HG03439 (cell line): ENCODE measurements around the gene SULT4A1.

Experiments
- ATAC-seq: cut with Tn5 transposase; IDR thresholded peaks from one replicate; pipeline ENCODE4 v1.9.1; 2021; ENCODE audit warnings: mild to moderate bottlenecking, moderate library complexity; ENCODE audit not compliant: unreplicated experiment

The SULT4A1 gene

GRCh38 chr22:43814264-43814663 is 48.0 kb downstream of the SULT4A1 start:
- no peak for ATAC-seq

GRCh38 chr22:43812890-43813289 is 49.4 kb downstream of the SULT4A1 start:
- ATAC-seq = no peak

DNA sequence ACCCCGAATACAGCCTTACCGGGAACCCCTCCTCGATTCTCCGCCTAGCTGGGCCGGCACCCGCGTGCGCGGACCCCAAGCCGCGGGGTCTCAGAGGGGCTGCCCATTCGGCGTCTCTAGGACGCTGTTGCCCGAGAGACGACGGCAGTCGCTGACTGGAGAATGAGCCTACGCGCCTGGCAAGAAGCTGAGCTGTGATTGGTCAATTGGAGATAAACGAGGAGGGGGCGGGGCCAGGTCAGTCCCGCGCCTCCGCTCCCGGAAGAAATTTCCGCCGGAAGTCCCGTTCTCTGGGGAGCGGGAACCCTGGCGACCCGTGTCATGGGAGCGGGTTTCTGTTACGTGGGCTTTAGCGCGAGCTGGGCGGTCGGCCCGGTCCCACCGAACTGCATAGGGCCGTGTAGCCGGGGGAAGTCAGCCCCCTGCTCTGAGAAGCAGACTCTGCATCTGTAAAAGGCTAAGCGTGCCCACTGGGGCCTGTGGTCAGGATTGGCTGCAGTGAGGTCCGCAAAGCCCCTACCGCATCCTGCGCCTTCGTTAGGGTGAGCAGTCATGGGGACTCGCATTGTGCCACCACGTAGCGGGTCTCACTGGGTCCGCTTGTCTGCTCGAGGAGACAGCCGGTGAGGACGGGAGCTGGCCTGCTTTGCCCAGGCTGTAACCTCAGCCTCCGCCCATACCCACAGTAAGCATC is 50.0 kb downstream of the SULT4A1 start, which contains the start of gene EFCAB6:
EFCAB6 (minus strand) TSS at position 157 of the 694 bp plus-strand sequence. CDS start 29,987 bp downstream, outside the sequence.
- ATAC-seq = peak; percentile 85

DNA sequence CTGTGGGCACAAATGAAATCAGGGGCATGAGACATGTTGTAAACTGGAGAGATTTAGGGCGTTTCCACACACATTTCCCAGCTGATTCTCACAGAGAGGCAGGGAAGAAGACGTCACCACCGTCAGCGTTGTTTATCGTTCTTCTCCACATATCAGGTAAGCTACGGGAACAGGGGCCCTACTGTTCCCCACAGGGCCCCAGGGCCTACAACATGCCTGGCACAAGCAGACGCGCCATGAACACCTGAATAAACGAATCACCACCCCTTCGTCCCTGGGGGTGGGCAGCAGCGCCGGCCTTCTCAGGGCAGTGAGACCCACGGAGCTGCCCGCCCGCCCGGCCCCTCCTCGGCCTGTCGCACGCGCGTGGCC is 50.5 kb downstream of the SULT4A1 start:
- no peak for ATAC-seq

DNA sequence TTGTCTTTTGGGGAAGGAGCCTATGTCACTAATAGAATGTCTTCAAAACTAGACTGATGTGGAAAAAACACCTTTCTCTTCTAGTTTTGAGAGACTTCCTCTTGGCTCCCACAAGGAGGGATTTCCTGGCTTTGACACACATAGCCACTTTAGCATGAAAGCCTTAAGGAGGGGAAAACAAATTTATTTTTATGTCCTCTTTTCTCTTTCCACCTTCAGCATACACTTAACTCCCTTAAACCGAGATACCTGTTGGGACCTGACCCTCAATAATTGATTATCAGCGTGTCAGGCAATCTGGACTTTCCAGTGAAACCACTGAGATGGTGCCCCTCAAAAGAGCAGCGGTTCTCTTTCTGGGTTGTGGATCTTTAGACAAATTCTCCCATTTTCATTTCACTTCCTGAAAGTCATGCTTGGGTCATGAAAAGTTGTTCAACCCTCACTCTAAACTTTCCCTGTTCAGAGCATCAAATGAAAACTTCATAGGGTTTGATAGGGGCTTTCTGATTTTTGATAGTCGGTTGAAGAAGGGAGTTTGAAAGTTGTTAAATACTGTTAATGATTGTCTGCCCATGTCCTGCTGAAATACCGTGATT is 59.3 kb downstream of the SULT4A1 start:
- ATAC-seq = no peak

GRCh38 chr22:43800970-43801369 is 61.3 kb downstream of the SULT4A1 start:
- no peak for ATAC-seq

DNA sequence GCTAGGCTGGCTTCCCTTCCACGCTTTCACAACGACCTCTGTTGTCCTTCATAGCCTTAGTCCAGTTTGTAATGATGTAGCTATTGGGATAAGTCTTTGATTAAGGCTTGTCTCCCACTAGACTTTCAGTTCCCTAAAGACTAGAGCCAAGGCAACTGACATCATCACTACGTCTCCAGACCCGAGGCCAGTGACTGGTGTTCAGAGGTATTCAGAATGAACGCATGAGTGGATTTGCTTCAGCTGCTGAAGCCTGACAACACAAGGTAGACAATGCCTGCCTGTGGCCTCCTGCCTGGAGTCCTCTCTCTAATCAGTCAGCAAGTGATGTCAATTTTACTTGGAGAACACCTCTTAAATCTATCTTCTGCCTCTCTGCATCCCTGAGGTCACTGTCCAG is 63.8 kb downstream of the SULT4A1 start:
- no peak for ATAC-seq

DNA sequence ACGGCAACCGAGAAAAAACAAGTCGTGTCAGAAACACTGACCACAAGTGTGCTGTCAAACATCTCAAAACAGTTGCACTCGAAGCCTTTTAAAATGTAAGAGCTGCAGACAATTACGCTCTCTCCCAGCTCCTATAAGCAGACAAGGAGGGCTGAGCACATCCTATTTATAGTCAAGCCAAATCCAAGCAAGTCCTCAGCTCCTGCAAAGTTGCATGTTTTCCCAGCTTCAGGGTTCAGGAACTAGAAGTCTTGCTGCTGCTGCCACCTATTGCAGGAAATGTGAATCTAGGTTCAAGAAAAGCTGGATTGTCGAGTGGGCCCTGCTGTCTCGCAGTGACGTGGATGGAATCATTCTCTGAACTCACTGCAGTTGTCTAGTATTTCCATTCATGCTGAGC is 65.7 kb downstream of the SULT4A1 start:
- no peak for ATAC-seq

- ATAC-seq = no peak
Measured at GRCh38 chr22:43795320-43795719, 67.0 kb downstream of the SULT4A1 start.

DNA sequence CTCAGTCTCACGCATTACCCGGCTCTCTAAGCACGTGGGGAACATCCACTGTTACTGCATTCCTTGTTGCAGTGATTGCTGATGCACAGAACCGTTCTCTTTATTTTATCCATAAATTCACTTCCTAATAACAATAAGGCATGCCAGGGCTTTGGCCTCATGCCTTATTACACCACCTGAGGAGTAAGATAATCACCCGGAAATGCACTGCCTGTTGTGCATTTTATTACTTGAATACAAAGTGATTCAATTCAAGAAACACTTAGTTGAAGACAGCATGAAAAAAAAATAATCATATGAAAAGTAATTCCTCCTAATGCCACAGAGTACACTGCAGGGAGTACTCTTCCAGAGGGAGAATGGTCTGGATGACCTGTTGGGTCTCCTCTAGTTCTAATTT is 69.4 kb downstream of the SULT4A1 start:
- ATAC-seq = no peak

DNA sequence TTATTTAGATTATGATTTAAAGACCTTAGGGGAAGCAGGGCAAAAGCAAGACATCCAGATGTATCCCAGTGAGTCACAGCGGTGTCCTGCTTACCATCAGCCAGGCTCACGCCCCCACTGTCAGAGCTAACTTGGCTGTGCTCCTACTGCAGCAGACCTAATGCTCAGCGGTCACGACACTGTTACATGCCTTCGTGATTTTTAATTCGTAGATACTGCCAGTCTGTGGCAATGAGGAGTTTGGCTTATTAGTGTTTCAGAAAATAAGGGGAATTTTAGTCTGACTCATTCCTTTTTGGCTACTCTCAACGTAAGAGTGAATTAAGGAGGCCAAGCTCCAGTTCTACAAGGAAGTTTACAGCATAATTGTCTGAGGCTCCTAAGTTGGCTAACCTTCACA is 72.9 kb downstream of the SULT4A1 start:
- no peak for ATAC-seq

GRCh38 chr22:43783777-43784176 is 78.5 kb downstream of the SULT4A1 start:
- ATAC-seq = no peak

- ATAC-seq = no peak
Measured at GRCh38 chr22:43782448-43782847, 79.9 kb downstream of the SULT4A1 start.

- no peak for ATAC-seq
Measured at GRCh38 chr22:43777286-43777685, 85.0 kb downstream of the SULT4A1 start.

DNA sequence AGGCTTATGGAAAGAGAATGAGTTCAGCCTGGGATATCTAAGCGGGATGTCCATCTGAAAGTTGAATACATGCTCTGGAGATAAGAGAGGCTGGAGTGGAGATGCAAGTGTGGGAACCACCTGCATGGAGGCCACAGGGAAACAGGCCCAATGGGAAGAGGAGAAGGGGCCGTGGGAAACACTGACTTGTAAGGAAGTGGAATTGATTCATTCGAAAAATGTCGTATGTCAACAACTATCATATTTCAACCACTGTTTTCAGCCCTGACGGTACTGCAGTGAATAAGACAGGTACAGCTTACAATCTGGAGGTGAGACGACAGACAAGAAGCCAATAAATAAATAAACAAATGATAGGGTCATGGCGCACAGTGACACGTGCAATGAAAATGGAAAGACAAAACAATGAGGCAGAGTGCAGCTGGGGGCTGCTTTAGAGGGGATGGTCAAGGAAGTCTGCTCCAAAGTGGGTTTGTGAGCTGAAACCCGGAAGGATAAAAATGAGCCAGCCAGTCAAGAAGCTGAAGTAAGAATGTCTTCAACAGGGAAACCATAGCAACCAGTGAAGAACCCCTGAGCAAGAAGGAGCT is 86.1 kb downstream of the SULT4A1 start:
- ATAC-seq = no peak
